ENCODE measurements around the gene PIR.

- TF ChIP-seq EZH2 (IDR thresholded peaks at IDR 0.05) (no peak), POLR2AphosphoS5 (IDR thresholded peaks at IDR 0.05; ENCODE audit: borderline replicate concordance, low read depth, low read length) (no peak)
These were observed 63.1 kb downstream of the PIR start for GRCh38 chrX:15430076-15430475.
